Measurements from ENCODE around the gene MYCBPAP. TPM values are rescaled to one million over a fixed set of nuclear protein-coding genes. Genes with fewer than 3 reads are reported as not detected.

MYCBPAP gene
- not detected in 2 replicates for polyA plus RNA-seq

DNA sequence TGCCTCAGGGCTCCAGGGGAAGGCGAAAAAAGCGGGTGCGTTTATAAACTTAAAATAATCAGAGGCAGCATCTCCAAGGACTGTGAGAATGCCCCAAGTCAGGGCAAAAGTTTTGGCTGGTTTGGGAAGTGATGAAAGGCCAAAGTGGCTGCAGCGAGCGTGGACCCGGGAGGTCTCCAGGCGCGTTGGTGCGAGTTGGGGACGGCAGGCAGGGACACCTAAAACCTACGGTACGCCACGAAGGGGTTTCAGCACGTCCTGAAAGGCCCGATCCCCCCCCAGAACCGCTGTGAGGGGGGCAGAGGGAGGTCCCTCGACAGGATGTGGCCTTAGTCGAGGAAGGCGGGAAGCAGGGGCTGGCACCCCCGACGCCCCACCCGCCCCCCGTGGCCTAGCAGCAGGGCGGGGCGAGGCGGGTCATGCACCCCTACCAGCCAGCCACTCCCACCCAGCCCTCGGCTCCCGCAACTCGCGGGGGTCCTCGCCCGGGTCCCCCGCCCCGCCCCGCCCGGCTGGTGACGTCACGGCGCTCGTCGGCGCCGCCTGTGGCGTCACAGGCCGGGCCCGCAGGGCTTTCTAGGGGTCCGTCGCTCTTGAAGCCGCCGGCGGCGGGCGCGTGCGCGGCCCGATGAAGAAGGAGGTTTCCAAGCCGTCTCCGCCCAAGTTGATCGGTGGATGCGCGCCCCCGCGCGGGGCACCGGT, at the start of gene MYCBPAP:
Gene MYCBPAP (plus strand): TSS at position 569 of the 702 bp plus-strand sequence. CDS start 236 bp downstream, outside the sequence.

DNA sequence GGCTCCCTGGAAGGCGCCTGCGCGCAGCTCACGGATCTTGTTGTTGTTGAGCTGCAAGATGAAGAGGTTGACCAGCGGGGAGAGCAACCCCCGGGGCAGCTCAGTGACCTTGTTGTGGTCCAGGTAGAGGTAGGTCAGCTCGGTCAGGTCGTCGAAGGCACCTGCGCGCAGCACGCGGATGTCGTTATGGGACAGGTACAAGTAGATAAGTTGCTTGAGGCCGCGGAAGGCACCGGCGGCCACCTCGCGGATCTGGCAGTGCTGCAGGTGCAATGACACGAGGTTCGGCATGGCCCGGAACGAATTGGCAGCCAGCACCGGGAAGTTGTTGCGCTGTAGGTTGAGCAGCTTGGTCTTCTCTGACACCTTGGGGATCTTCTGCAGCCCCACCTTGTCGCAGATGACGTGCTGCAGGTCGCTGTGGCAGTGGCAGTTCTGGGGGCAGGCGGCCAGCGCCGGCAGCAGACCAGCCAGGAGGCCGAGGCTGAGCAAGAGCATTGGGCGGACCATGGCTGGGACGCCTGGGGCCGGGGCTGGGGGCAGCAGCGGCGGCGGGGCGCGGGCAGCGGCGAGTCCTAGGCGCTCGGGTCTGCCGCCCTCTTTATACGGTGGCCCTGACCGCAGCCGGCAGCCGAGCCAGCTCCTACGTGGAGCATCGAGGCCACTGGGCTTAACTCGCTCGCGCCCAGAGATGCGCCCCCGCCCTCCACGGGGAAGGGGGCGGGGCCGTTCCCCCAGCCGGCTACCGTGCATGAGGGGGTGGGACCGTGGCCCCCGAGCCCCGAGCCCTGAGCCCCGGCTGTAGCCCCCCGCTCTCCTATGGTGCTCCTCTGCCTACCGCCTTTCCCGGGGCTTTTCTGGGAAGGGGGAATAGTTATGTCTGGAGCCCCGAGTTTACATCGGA, 39.7 kb upstream of the MYCBPAP start, which contains the start of gene CHAD:
Gene CHAD (minus strand): TSS at position 577 of the 904 bp plus-strand sequence. CDS start 67 bp downstream, at position 510.

DNA sequence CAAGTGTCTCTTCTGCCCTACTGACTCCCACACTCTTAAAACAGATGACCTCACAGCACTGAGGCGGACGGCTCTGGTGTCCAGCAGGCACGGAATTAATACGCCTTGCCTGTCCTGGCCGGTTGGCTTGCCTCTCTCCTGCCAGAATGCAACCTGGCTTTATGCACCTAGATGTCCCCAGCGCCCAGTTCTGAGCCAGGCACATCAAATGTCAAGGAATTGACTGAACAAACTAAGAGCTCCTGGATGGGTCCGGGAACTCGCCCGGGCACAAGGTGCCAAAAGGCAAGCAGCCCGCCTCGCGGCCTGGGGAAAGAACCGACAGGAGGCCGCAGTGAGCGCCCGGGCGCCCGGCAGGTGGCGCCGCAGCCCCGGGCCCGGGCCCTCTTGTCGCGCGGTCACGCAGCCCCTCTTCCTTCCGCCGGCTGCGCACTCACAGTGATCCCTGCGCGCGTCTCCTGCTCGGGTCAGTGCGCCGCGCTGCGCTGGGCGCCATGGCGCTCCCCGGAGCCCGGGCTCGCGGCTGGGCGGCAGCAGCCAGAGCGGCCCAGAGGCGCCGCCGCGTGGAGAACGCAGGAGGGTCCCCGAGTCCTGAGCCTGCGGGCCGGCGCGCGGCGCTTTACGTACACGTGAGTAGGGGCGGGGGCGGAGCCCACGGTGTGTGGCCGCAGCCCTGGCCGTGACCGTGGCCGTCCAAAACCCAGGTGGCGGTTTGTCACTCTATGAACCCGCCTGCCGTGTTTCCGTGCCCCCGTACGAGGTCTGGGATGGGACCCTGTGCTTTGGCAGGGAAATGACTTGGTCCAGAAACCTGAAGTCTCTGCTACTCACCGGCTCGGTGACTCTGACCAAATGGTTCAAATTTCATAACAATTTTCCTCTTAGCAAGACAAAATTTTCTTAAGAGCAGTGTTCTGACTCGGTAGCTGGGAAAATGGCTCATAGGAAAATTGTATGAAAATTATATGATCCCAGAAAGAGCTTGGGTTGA, 29.6 kb upstream of the MYCBPAP start, which contains the start of gene RSAD1:
Gene RSAD1 (plus strand): TSS at position 470 of the 991 bp plus-strand sequence. CDS start 25 bp downstream, at position 495.

DNA sequence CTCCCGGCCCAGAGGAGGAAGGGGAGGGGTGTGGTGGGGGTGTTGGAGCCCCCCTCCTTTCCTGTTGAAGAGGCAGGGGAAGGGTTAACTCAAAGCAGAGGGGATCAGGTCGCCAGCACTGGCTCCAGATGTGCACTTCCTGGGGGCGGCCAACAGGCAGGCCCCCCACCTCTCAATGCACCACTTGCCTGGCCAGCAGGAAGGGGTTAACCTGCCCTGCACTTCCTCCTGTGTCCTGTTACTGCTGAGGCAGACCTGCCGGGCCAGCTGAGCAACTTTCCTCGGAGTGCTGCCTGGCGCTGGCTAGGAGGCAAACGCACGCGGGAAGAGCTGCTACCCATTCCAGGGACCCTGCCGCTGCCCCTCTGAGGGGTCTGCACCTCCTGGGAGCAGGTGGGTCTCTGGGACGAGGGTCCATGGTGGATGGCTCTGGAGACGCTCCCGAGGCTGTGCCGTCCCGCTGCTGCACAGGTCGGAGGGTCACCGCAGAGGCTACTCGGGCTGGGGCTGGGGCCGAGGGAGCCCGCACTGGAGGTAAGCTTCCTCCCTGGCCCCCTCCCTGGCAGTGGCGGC, 24.3 kb downstream of the MYCBPAP start, which contains the start of gene EPN3:
Gene EPN3 (plus strand): TSS at position 284 of the 573 bp plus-strand sequence. CDS start 3,822 bp downstream, outside the sequence.

DNA sequence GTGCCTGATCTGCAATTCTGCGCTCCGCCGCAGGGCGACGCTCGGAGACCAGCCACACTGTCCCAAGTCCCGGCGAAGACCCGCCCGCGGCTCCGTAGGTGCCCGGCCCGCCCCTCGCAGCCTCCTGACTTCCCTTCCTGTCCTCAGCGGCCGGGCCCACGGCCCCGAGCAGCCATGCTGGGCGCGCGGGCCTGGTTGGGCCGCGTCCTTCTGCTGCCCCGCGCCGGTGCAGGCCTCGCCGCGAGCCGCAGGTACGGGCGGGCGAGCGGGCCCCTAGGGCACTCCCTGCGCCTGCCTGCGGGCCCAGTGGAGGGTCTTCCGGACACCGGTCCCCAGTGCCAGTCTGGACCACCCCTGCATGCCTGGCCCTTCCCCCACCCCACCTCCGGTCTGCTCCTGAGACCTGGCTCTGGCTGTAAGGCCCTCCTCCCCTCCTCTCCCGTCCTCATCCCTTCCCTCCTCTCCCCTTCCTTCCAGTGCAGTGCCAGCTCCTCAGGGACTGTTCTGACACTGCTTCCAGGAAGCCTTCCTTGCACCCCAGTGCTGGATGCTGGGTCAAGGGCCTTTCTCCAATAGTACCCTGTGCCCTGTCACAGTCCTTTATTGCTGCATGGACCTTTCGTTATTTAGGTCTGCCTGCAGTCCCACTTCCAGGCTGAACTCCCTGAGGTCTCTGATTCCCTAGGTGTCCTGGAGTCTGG, 38.9 kb downstream of the MYCBPAP start, which contains the start of gene SPATA20:
Gene SPATA20 (plus strand): TSS at position 140 of the 701 bp plus-strand sequence. CDS start 35 bp downstream, at position 175.

DNA sequence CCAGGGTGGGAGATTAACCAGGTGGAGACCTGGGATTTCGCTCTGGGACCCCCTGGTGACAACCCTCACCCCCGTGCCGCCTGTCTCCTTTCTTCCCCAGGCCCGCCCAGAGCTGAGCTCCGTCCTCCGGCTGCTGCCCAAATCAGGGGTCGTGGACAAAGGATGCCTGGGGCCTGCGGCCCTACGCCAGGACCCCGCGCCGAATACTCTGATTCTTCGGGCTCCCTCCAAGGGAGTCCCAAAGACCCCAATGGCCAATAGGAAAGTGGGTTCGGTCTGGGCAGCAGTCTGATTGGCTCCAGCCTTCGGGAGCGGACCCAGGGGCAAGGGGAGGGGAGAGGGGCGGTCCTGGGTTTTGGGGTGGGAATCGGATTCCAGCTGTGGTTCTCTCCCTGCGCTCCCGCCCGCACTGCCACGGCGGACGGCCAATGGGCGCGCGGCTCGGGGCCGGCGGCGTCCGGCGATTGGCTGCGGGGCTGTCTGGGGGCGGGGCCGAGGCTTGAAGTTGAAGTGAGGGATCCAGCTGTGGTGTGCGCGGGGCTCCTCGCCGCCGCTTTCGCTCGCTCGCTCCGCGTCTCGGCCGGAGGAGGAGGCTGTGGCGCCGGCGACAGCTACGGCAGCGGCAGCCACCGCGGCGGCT, 52.1 kb downstream of the MYCBPAP start, which contains the start of gene CACNA1G:
Gene CACNA1G (plus strand): TSS at position 531 of the 640 bp plus-strand sequence. CDS start 745 bp downstream, outside the sequence.

Other genes starting within 250 kb of the MYCBPAP start
- not detected in 2 replicates for gene TMEM92, start 234.0 kb upstream of the MYCBPAP start, polyA plus RNA-seq
- 23.1 and 38.2 TPM in 2 replicates for gene XYLT2, start 162.3 kb upstream of the MYCBPAP start, polyA plus RNA-seq
- 272 and 327 TPM in 2 replicates for gene MRPL27, start 135.3 kb upstream of the MYCBPAP start, polyA plus RNA-seq
- 0.35 TPM in 1 of 2 replicates, not detected in the other for gene EME1, start 135.2 kb upstream of the MYCBPAP start, polyA plus RNA-seq
- gene LRRC59, start 110.9 kb upstream of the MYCBPAP start, polyA plus RNA-seq, result 13.2 and 24.3 TPM in 2 replicates
- gene ACSF2, start 82.2 kb upstream of the MYCBPAP start, polyA plus RNA-seq, result 5.7 TPM in 1 of 2 replicates, not detected in the other
- gene CHAD, start 39.6 kb upstream of the MYCBPAP start, polyA plus RNA-seq, result 1.8 and 2.1 TPM in 2 replicates
- gene RSAD1, start 29.6 kb upstream of the MYCBPAP start, polyA plus RNA-seq, result 11.6 and 12.8 TPM in 2 replicates
- gene EPN3, start 24.3 kb downstream of the MYCBPAP start, polyA plus RNA-seq, result not detected in 2 replicates
- gene SPATA20, start 38.7 kb downstream of the MYCBPAP start, polyA plus RNA-seq, result 2.4 and 4.9 TPM in 2 replicates
- 54.6 and 83.3 TPM in 2 replicates for gene CACNA1G, start 52.3 kb downstream of the MYCBPAP start, polyA plus RNA-seq
- gene ABCC3, start 126.4 kb downstream of the MYCBPAP start, polyA plus RNA-seq, result 0.45 and 4.3 TPM in 2 replicates
- 30.9 and 33.4 TPM in 2 replicates for gene ANKRD40, start 199.5 kb downstream of the MYCBPAP start, polyA plus RNA-seq
- 310 and 349 TPM in 2 replicates for gene LUC7L3, start 211.2 kb downstream of the MYCBPAP start, polyA plus RNA-seq

Measured in Purkinje cell (primary cell).